HCT116 (cell line): ENCODE results near the gene PARVB. TPM values are rescaled to one million over a fixed set of nuclear protein-coding genes. Genes with fewer than 3 reads are reported as not detected.

Source experiments
- ATAC-seq: fragments of 200-7000 bp; cut with Tn5 transposase; 2 replicates; pipeline ENCODE4 v1.9.1; 2020; ENCODE audit warnings: mild to moderate bottlenecking, moderate library complexity
- BruUV-seq: library from RNA; stranded (reverse); fragments of 400-500 nt; replicated peaks from 2 replicates; lab custom pipeline; 2021; lab: Mats Ljungman, UMichigan
- CTCF ChIA-PET: fragments of 300-600 bp; sonication (Branson Sonifier 250); formaldehyde crosslinking; loops from one replicate; lab custom pipeline; 2021; ENCODE audit warnings: antibody characterized with exemption; lab: Charles Lee
- POLR2A ChIA-PET: fragments of 300-600, 350-600 bp; sonication (Branson Sonifier 250); formaldehyde crosslinking; loops from one replicate; lab custom pipeline; 2021; ENCODE audit warnings: antibody characterized with exemption; lab: Charles Lee
- RAD21 ChIA-PET, 2 experiments: fragments of 300-600 bp; sonication (Branson Sonifier 250); formaldehyde crosslinking; loops; one replicate each; lab custom pipeline; 2023; ENCODE audit warnings: low total read pairs in 2 of 2; ENCODE audit not compliant: uncharacterized antibody in 2 of 2, unreplicated experiment in 2 of 2, low non-redundant PET in 1 of 2; lab: Charles Lee
- DNase-seq: peaks from one replicate; pipeline ENCODE4 v3.0.0-alpha.2; 2010; ENCODE audit warnings: low read depth, low spot score
- H2AFZ ChIP-seq: fragments of 200-600 bp; shearing (Covaris generic), sonication (generic); 2 replicates; pipeline ENCODE4 v1.6.1; 2017; ENCODE audit warnings: low read depth, mixed run types, mixed read lengths, antibody characterized with exemption, low read length; ENCODE audit not compliant: poor library complexity, severe bottlenecking
- H3K27ac ChIP-seq: 2 replicates; pipeline ENCODE4 v1.5.1; 2012; ENCODE audit warnings: low read depth, low read length
- H3K27me3 ChIP-seq: fragments of 200-600 bp; sonication (generic); 2 replicates; pipeline ENCODE4 v1.6.1; 2016; ENCODE audit warnings: mixed run types, low read length, mixed read lengths; ENCODE audit not compliant: insufficient read depth
- H3K36me3 ChIP-seq, 2 experiments: fragments of 200-500 bp in 1 of 2; fragments of 200-600 bp in 1 of 2; sonication (Bioruptor generic) in 1 of 2; sonication (generic) in 1 of 2; 2 replicates each; pipeline versions ENCODE4 v1.5.1 to v1.6.1; 2014 to 2016; ENCODE audit warnings: low read length in 2 of 2, inconsistent platforms in 1 of 2, mixed read lengths in 1 of 2, mixed run types in 1 of 2; ENCODE audit not compliant: insufficient read depth in 2 of 2, control insufficient read depth in 1 of 2
- H3K4me1 ChIP-seq, 2 experiments: fragments of 200-600 bp in 1 of 2; sonication (generic) in 1 of 2; 2 replicates each; pipeline versions ENCODE4 v1.5.1 to v1.6.1; 2012 to 2017; ENCODE audit warnings: low read length in 2 of 2, inconsistent platforms in 1 of 2, mild to moderate bottlenecking in 1 of 2, mixed read lengths in 1 of 2, mixed run types in 1 of 2, moderate library complexity in 1 of 2; ENCODE audit not compliant: insufficient read depth in 2 of 2, control insufficient read depth in 1 of 2
- H3K4me2 ChIP-seq: fragments of 200-600 bp; sonication (generic); 2 replicates; pipeline ENCODE4 v1.6.1; 2017; ENCODE audit warnings: mixed run types, low read length, mixed read lengths
- H3K4me3 ChIP-seq, 2 experiments: fragments of 200-600 bp in 1 of 2; sonication (generic) in 1 of 2; replicated peaks in 1 of 2; 2 replicates each; pipeline ENCODE4 v1.5.1; 2011 to 2016; ENCODE audit warnings: low read length in 2 of 2, control low read depth in 1 of 2, low read depth in 1 of 2, mild to moderate bottlenecking in 1 of 2, mixed read lengths in 1 of 2, mixed run types in 1 of 2
- H3K79me2 ChIP-seq: fragments of 200-600 bp; sonication (generic); 2 replicates; pipeline ENCODE4 v1.6.1; 2017; ENCODE audit warnings: mild to moderate bottlenecking, mixed run types, low read length, moderate library complexity, mixed read lengths; ENCODE audit not compliant: insufficient read depth
- H3K9ac ChIP-seq: fragments of 200-600 bp; sonication (generic); 2 replicates; pipeline ENCODE4 v1.6.1; 2016; ENCODE audit warnings: low read length, mixed read lengths
- H3K9me2 ChIP-seq: fragments of 200-600 bp; sonication (generic), shearing (Covaris generic); 2 replicates; pipeline ENCODE4 v1.6.1; 2017; ENCODE audit warnings: mixed run types, mild to moderate bottlenecking, moderate library complexity; ENCODE audit not compliant: insufficient read depth
- H3K9me3 ChIP-seq, 2 experiments: fragments of 200-500 bp in 1 of 2; fragments of 200-600 bp in 1 of 2; sonication (Bioruptor generic) in 1 of 2; sonication (generic) in 1 of 2; 2 replicates each; pipeline ENCODE4 v1.6.1; 2014 to 2017; ENCODE audit warnings: low read length in 2 of 2, mixed read lengths in 2 of 2, inconsistent platforms in 1 of 2, low read depth in 1 of 2, mild to moderate bottlenecking in 1 of 2, mixed run types in 1 of 2, moderate library complexity in 1 of 2; ENCODE audit not compliant: control insufficient read depth in 1 of 2, insufficient read depth in 1 of 2
- H4K20me1 ChIP-seq: fragments of 200-600 bp; sonication (generic), shearing (Covaris generic); 2 replicates; pipeline ENCODE4 v1.6.1; 2017; ENCODE audit warnings: mixed run types, mild to moderate bottlenecking, moderate library complexity; ENCODE audit not compliant: insufficient read depth
- ELF1 ChIP-seq: IDR thresholded peaks from 2 replicates; pipeline ENCODE4 v1.6.1; 2012; ENCODE audit warnings: low read depth, borderline replicate concordance
- EZH2phosphoT487 ChIP-seq: fragments of 200-600 bp; IDR thresholded peaks from 2 replicates; pipeline ENCODE4 v1.6.1; 2018; ENCODE audit warnings: antibody characterized with exemption, borderline replicate concordance
- JUND ChIP-seq: IDR thresholded peaks from 2 replicates; pipeline ENCODE4 v1.6.1; 2012
- POLR2A ChIP-seq: IDR thresholded peaks from 2 replicates; pipeline ENCODE4 v1.7.0; 2011; ENCODE audit warnings: borderline replicate concordance; ENCODE audit not compliant: insufficient read depth, insufficient read length; ENCODE audit errors: extremely low read depth
- POLR2AphosphoS5 ChIP-seq: IDR thresholded peaks from 2 replicates; pipeline ENCODE4 v1.6.1; 2011; ENCODE audit warnings: mild to moderate bottlenecking, low read depth, low read length, moderate library complexity
- RAD21 ChIP-seq: IDR thresholded peaks from 2 replicates; pipeline ENCODE4 v1.6.1; 2012; ENCODE audit warnings: low read depth, mild to moderate bottlenecking
- SP1 ChIP-seq: IDR thresholded peaks from 2 replicates; pipeline ENCODE4 v1.6.1; 2012; ENCODE audit warnings: low read depth
- TCF7L2 ChIP-seq: IDR thresholded peaks from 2 replicates; pipeline ENCODE4 v1.7.0; 2011; ENCODE audit warnings: borderline replicate concordance, inconsistent platforms; ENCODE audit not compliant: insufficient read depth, insufficient read length; ENCODE audit errors: extremely low read depth
- YY1 ChIP-seq: IDR thresholded peaks from 2 replicates; pipeline ENCODE4 v1.6.1; 2011; ENCODE audit warnings: low read length, low read depth, moderate library complexity, mild to moderate bottlenecking; ENCODE audit not compliant: insufficient replicate concordance; ENCODE audit errors: extremely low read depth
- ZFX ChIP-seq: fragments of 450-650 bp; IDR thresholded peaks from 2 replicates; pipeline ENCODE4 v1.6.1; 2017
- ZNF274 ChIP-seq: fragments of 200-500 bp; sonication (Bioruptor generic); IDR thresholded peaks from 2 replicates; pipeline ENCODE4 v1.6.1; 2014; ENCODE audit warnings: mild to moderate bottlenecking, low read depth, low read length, inconsistent platforms
- intact Hi-C: fragments of 100-400 bp; cut with micrococcal nuclease; formaldehyde crosslinking; loops from 2 replicates; pipeline ENCODE4 v1.10.0; 2022
- total RNA-seq: library from RNA; stranded (reverse); gene quantifications from one replicate; pipeline ENCODE4 v1.2.1, GENCODE V29; 2021; ENCODE audit not compliant: unreplicated experiment
- TF ChIP-seq, protein P1 (sequence below), 3 experiments: fragments of 200-600 bp in 1 of 3; sonication (generic) in 1 of 3; IDR thresholded peaks in 2 of 3; conservative IDR thresholded peaks in 1 of 3; 2 replicates each; pipeline ENCODE4 v1.5.1; 2012 to 2017; ENCODE audit warnings: low read depth in 2 of 3, low read length in 2 of 3, antibody characterized with exemption in 1 of 3, borderline replicate concordance in 1 of 3, control low read depth in 1 of 3, mild to moderate bottlenecking in 1 of 3, mixed read lengths in 1 of 3, mixed run types in 1 of 3, moderate library complexity in 1 of 3; ENCODE audit not compliant: insufficient read depth in 1 of 3
- TF ChIP-seq, protein P2 (sequence below): IDR thresholded peaks from 2 replicates; pipeline ENCODE4 v1.6.1; 2011; ENCODE audit warnings: mild to moderate bottlenecking, low read length, moderate library complexity; ENCODE audit not compliant: insufficient replicate concordance; ENCODE audit errors: extremely low read depth

Gene PARVB
- total RNA-seq, 1 experiment from 2014 or later: 21.4 TPM

DNA sequence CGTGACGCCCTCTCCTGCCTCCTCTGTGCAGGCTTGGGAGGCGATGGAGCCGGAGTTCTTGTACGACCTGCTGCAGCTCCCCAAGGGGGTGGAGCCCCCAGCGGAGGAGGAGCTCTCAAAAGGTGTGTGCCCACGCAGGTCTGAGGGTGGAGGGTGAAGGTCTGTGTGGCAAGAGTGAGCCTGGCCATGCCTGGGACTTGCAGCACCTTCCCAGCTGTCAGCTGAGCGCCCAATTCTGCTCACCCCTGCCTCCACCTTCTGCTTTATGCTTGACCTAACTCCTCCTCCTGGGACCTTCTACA is 159.1 kb downstream of the PARVB start:
- H4K20me1 ChIP-seq: no peaks in the 10 kb centered on the region
- no peaks in the 10 kb centered on the region for H3K9me2 ChIP-seq
- RAD21 ChIA-PET: no interaction called here
- H3K4me1 ChIP-seq: no peaks in the 10 kb centered on the region
- H3K79me2 ChIP-seq: no peaks in the 10 kb centered on the region
- DNase-seq (no peak), ATAC-seq (0 out of 2 replicates have a peak, but pooled peaks have one; percentile 14)
- no peak overlapping the region for H2AFZ ChIP-seq
- no peaks in the 10 kb centered on the region for H3K36me3 ChIP-seq
- no peak overlapping the region for H3K9ac ChIP-seq
- intact Hi-C loops: no loop called here
- POLR2A ChIA-PET: no interaction called here
- H3K27me3 ChIP-seq: peaks cover 3% of the 10 kb centered on the region; the same call in 1 of the 2 replicates
- no TSS peak for BruUV-seq
- H3K9me3 ChIP-seq: no peaks in the 10 kb centered on the region
- H3K27ac ChIP-seq: no peak overlapping the region
- H3K4me3 ChIP-seq: no peak overlapping the region
- TF ChIP-seq ELF1: no peak
- TF ChIP-seq TCF7L2: no peak
- TF ChIP-seq ZFX: no peak
- no peak for TF ChIP-seq SP1
- TF ChIP-seq, protein P1, sequence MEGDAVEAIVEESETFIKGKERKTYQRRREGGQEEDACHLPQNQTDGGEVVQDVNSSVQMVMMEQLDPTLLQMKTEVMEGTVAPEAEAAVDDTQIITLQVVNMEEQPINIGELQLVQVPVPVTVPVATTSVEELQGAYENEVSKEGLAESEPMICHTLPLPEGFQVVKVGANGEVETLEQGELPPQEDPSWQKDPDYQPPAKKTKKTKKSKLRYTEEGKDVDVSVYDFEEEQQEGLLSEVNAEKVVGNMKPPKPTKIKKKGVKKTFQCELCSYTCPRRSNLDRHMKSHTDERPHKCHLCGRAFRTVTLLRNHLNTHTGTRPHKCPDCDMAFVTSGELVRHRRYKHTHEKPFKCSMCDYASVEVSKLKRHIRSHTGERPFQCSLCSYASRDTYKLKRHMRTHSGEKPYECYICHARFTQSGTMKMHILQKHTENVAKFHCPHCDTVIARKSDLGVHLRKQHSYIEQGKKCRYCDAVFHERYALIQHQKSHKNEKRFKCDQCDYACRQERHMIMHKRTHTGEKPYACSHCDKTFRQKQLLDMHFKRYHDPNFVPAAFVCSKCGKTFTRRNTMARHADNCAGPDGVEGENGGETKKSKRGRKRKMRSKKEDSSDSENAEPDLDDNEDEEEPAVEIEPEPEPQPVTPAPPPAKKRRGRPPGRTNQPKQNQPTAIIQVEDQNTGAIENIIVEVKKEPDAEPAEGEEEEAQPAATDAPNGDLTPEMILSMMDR (IDR thresholded peaks at IDR 0.05 in 2 of 3, conservative IDR thresholded peaks at IDR 0.05 in 1 of 3; ENCODE audit: borderline replicate concordance in 1 of 3, insufficient read depth in 1 of 3, low read depth in 2 of 3, low read length in 2 of 3): no peak
- TF ChIP-seq JUND: no peak
- no peak for TF ChIP-seq POLR2AphosphoS5
- no peak for TF ChIP-seq POLR2A
- no peak for TF ChIP-seq YY1
- TF ChIP-seq ZNF274: no peak
- TF ChIP-seq, protein P2, sequence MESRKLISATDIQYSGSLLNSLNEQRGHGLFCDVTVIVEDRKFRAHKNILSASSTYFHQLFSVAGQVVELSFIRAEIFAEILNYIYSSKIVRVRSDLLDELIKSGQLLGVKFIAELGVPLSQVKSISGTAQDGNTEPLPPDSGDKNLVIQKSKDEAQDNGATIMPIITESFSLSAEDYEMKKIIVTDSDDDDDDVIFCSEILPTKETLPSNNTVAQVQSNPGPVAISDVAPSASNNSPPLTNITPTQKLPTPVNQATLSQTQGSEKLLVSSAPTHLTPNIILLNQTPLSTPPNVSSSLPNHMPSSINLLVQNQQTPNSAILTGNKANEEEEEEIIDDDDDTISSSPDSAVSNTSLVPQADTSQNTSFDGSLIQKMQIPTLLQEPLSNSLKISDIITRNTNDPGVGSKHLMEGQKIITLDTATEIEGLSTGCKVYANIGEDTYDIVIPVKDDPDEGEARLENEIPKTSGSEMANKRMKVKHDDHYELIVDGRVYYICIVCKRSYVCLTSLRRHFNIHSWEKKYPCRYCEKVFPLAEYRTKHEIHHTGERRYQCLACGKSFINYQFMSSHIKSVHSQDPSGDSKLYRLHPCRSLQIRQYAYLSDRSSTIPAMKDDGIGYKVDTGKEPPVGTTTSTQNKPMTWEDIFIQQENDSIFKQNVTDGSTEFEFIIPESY: no peak
- TF ChIP-seq EZH2phosphoT487: no peak
- no peak for TF ChIP-seq RAD21
- H3K4me2 ChIP-seq: no peak overlapping the region
- CTCF ChIA-PET: no interaction called here
